ENCODE data around the gene TXNDC17.

Gene TXNDC17

GRCh38 chr17:6651354-6651918 is 10.6 kb downstream of the TXNDC17 start, which contains the start of the genes C17orf100 and MED31:
Gene C17orf100 (plus strand): TSS chr17:6651762. CDS start chr17:6651914, 152 bp downstream.
Gene MED31 (minus strand): TSS chr17:6651605. CDS start chr17:6651528, 77 bp downstream.
- CTCF ChIA-PET = interaction anchor here (0.6 to 1.1 kb wide), 3 partner anchors 11 to 401 kb away, joined by 3 read pairs; partner anchors contain the start of gene KIAA0753
- peak within 1 kb of the TSS; percentile 60 for H3K4me3 ChIP-seq (ENCODE audit: low read depth, low read length)
- H3K27ac ChIP-seq (ENCODE audit: extremely low read depth, low read depth, low read length) = peak within 1 kb of the TSS; percentile 83
- POLR2A ChIA-PET = interaction anchor here (0.5 to 1.7 kb wide), 8 partner anchors 10 to 1159 kb away, joined by 3 to 26 read pairs (median 4); partner anchors contain the start of genes PIMREG and TXNDC17
- no peaks in the 10 kb centered on the region for H3K9me3 ChIP-seq (ENCODE audit: control insufficient read depth, insufficient read depth, low read depth, low read length)
- peaks cover 19 to 46% of the 10 kb centered on the region in 2 experiments for H3K36me3 ChIP-seq (ENCODE audit: control insufficient read depth in 2 of 2, insufficient read depth in 1 of 2, low read length in 2 of 2)
- peaks cover 25% of the 10 kb centered on the region for H3K4me1 ChIP-seq (ENCODE audit: control insufficient read depth, insufficient read depth, low read length)
- peak; percentile 33; the same call in 1 of the 2 replicates for TF ChIP-seq EGR2 (tag by site-specific recombination; IDR thresholded peaks at IDR 0.05; ENCODE audit: low read depth)
- no peak for TF ChIP-seq ZBTB7A (tag by site-specific recombination; IDR thresholded peaks at IDR 0.05; ENCODE audit: low read depth)
- no peak for TF ChIP-seq ZNF114 (tag by site-specific recombination; IDR thresholded peaks at IDR 0.05)
- TF ChIP-seq ZNF677 (tag by site-specific recombination; IDR thresholded peaks at IDR 0.05) = no peak
- no peak for TF ChIP-seq ZNF555 (tag by site-specific recombination; conservative IDR thresholded peaks at IDR 0.05)
- TF ChIP-seq ZBTB8A (tag by site-specific recombination; IDR thresholded peaks at IDR 0.05) = 0 out of 2 replicates have a peak, but pooled peaks have one; percentile 32
- no peak for TF ChIP-seq ZSCAN23 (tag by site-specific recombination; IDR thresholded peaks at IDR 0.05)
- TF ChIP-seq HOXA7 (CRISPR knock-in tag; IDR thresholded peaks at IDR 0.05; ENCODE audit: borderline replicate concordance) = no peak
- no peak for TF ChIP-seq OSR2 (tag by site-specific recombination; IDR thresholded peaks at IDR 0.05)
- TF ChIP-seq ZNF692 (tag by site-specific recombination; IDR thresholded peaks at IDR 0.05) = no peak
- TF ChIP-seq ZNF600 (tag by site-specific recombination; IDR thresholded peaks at IDR 0.05) = peak; percentile 25; the same call in 1 of the 2 replicates
- peak; percentile 84 for TF ChIP-seq ZBTB11 (tag by site-specific recombination; conservative IDR thresholded peaks at IDR 0.05; ENCODE audit: low read depth)
- peak; percentile 64; the same call in 1 of the 2 replicates for TF ChIP-seq PATZ1 (tag by site-specific recombination; IDR thresholded peaks at IDR 0.05)
- TF ChIP-seq ZNF10 (tag by site-specific recombination; IDR thresholded peaks at IDR 0.05) = no peak
- TF ChIP-seq ZNF146 (tag by site-specific recombination; IDR thresholded peaks at IDR 0.05) = no peak
- peak; percentile 36 for TF ChIP-seq ZFHX2 (tag by site-specific recombination; conservative IDR thresholded peaks at IDR 0.05)
- no peak for TF ChIP-seq ZNF624 (tag by site-specific recombination; IDR thresholded peaks at IDR 0.05)
- no peak for TF ChIP-seq TCF7L2 (IDR thresholded peaks at IDR 0.05; ENCODE audit: borderline replicate concordance, low read depth, low read length)
- TF ChIP-seq ZNF843 (tag by site-specific recombination; IDR thresholded peaks at IDR 0.05) = no peak; the same call in 1 of the 2 replicates
- no peak for TF ChIP-seq ZFP41 (tag by site-specific recombination; IDR thresholded peaks at IDR 0.05; ENCODE audit: borderline replicate concordance)
- TF ChIP-seq ZNF311 (tag by site-specific recombination; IDR thresholded peaks at IDR 0.05; ENCODE audit: borderline replicate concordance) = no peak
- TF ChIP-seq GLI4 (tag by site-specific recombination; IDR thresholded peaks at IDR 0.05) = no peak
- TF ChIP-seq PRDM4 (tag by site-specific recombination; IDR thresholded peaks at IDR 0.05) = no peak
- no peak for TF ChIP-seq OVOL3 (tag by site-specific recombination; IDR thresholded peaks at IDR 0.05)
- peak; percentile 62 for TF ChIP-seq ZNF394 (tag by site-specific recombination; IDR thresholded peaks at IDR 0.05; ENCODE audit: borderline replicate concordance)
- no peak for TF ChIP-seq ZNF654 (tag by site-specific recombination; IDR thresholded peaks at IDR 0.05; ENCODE audit: low read depth)
- TF ChIP-seq ZNF549 (tag by site-specific recombination; IDR thresholded peaks at IDR 0.05) = no peak
- TF ChIP-seq GLIS2 (tag by site-specific recombination; IDR thresholded peaks at IDR 0.05) = no peak
- TF ChIP-seq ZSCAN30 (tag by site-specific recombination; IDR thresholded peaks at IDR 0.05) = 0 out of 2 replicates have a peak, but pooled peaks have one; percentile 8
- peak; percentile 95 for TF ChIP-seq KLF8 (tag by site-specific recombination; IDR thresholded peaks at IDR 0.05)
